Breast epithelium (tissue), 4 donors: Measurements from ENCODE around the gene CD47. TPM values are rescaled to one million over a fixed set of nuclear protein-coding genes. Genes with fewer than 3 reads are reported as not detected.

Experiments used
- DNase-seq, 2 donors: peaks; one replicate each; pipeline ENCODE4 v3.0.0-alpha.2; 2019; ENCODE audit warnings: low spot score in 2 of 2
- H3K27ac ChIP-seq, 2 donors: fragments of 200-600 bp; sonication (generic) in 1 of 2; one replicate each; pipeline ENCODE4 v1.5.1; 2016 to 2019; ENCODE audit warnings: mild to moderate bottlenecking in 1 of 2
- H3K27me3 ChIP-seq, 2 donors: fragments of 200-600 bp; sonication (generic) in 1 of 2; one replicate each; pipeline versions ENCODE4 v1.5.1 to v1.6.0; 2017 to 2019; ENCODE audit warnings: control low read depth in 1 of 2, mild to moderate bottlenecking in 1 of 2
- H3K36me3 ChIP-seq: fragments of 200-600 bp; one replicate; pipeline ENCODE4 v1.5.1; 2019
- H3K4me1 ChIP-seq, 2 donors: fragments of 200-600 bp; sonication (generic); one replicate each; pipeline ENCODE4 v1.5.1; 2016 to 2019; ENCODE audit warnings: control low read depth in 1 of 2
- H3K4me3 ChIP-seq, 3 donors: fragments of 200-600 bp; sonication (generic); 1 replicate in 2 of 3; 2 replicates in 1 of 3; pipeline ENCODE4 v1.5.1; 2016 to 2019; ENCODE audit warnings: mild to moderate bottlenecking in 3 of 3, moderate library complexity in 2 of 3
- H3K9me3 ChIP-seq, 2 donors: fragments of 200-600 bp; sonication (generic) in 1 of 2; one replicate each; pipeline ENCODE4 v1.5.1; 2016 to 2019; ENCODE audit warnings: control low read depth in 1 of 2
- POLR2A ChIP-seq: fragments of 450-650 bp; IDR thresholded peaks from one replicate; pipeline ENCODE4 v1.6.1; 2016; ENCODE audit warnings: antibody characterized with exemption, mild to moderate bottlenecking, moderate library complexity
- POLR2AphosphoS5 ChIP-seq, 3 donors: sonication (generic); formaldehyde crosslinking; IDR thresholded peaks; one replicate each; pipeline ENCODE4 v1.6.1; 2017; ENCODE audit warnings: antibody characterized with exemption in 3 of 3
- intact Hi-C: fragments of 100-400 bp; cut with DNase I; formaldehyde crosslinking; loops from one replicate; pipeline ENCODE4 v1.15.1; 2023; ENCODE audit warnings: low total_unique reads
- total RNA-seq, 3 donors: library from RNA; depleted of rRNA; stranded (reverse); fragments of >200 nt; gene quantifications; one replicate each; pipeline ENCODE4 v1.1.0, GENCODE V29; 2016
- TF ChIP-seq, protein P1 (sequence below), 3 donors: fragments of 450-650 bp; IDR thresholded peaks; one replicate each; pipeline ENCODE4 v1.5.1; 2016 to 2017; ENCODE audit warnings: antibody characterized with exemption in 3 of 3, mild to moderate bottlenecking in 3 of 3, moderate library complexity in 3 of 3

The CD47 gene
- total RNA-seq, 3 donors from 2014 or later, result 52.8 to 126 (median 85.5) TPM

DNA sequence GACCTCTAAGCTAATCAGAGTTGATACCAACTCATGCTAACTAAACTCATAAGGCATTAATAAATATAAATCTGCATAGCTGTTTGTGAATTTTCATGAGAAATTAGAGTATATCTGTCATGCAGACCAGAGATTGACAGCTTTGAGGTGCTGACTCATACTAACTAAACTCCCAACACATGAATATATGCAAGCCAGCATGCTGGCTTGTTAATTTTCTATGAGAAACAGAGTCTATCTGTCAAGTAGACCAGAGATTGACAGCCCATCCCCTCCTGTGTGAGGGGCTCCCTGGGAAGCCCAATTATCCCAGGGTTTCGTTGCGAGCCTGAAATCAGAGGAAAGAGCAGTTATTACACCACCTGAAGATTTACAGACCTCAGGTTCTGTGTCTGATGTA, 69.3 kb downstream of the CD47 start:
- H3K4me3 ChIP-seq, result no peak overlapping the region
- H3K27me3 ChIP-seq, result no peaks in the 10 kb centered on the region
- no peaks in the 10 kb centered on the region for H3K36me3 ChIP-seq
- TF ChIP-seq, protein P1, sequence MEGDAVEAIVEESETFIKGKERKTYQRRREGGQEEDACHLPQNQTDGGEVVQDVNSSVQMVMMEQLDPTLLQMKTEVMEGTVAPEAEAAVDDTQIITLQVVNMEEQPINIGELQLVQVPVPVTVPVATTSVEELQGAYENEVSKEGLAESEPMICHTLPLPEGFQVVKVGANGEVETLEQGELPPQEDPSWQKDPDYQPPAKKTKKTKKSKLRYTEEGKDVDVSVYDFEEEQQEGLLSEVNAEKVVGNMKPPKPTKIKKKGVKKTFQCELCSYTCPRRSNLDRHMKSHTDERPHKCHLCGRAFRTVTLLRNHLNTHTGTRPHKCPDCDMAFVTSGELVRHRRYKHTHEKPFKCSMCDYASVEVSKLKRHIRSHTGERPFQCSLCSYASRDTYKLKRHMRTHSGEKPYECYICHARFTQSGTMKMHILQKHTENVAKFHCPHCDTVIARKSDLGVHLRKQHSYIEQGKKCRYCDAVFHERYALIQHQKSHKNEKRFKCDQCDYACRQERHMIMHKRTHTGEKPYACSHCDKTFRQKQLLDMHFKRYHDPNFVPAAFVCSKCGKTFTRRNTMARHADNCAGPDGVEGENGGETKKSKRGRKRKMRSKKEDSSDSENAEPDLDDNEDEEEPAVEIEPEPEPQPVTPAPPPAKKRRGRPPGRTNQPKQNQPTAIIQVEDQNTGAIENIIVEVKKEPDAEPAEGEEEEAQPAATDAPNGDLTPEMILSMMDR (IDR thresholded peaks at IDR 0.05), result no peak
- TF ChIP-seq POLR2A, result no peak
- no peak for TF ChIP-seq POLR2AphosphoS5 (IDR thresholded peaks at IDR 0.05)
- DNase-seq, result no peak
- H3K4me1 ChIP-seq, result no peaks in the 10 kb centered on the region
- H3K27ac ChIP-seq, result no peak overlapping the region
- intact Hi-C loops, result no loop called here
- no peaks in the 10 kb centered on the region for H3K9me3 ChIP-seq

DNA sequence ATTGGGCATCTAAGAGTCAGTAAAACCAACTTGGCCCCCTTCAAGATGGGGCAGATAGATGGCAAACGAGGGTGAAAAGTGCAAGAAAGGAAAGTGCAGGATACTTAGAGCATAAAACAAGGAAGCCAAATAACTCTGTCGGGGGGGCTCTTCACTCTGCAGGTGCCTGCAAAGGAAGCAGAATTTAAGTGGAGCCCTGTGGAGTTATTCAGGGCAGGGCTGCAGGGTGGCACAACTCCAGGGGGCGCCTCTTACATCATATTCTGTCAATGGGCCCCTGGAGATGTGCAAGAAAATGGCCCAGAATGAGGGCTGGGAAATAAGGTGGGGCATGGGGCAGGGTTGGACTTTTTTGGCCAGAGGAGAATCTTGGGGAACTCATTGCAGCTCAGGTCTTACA, 69.7 kb downstream of the CD47 start:
- no peak for DNase-seq
- Histone ChIP-seq H3K27me3 (no peaks in the 10 kb centered on the region), H3K36me3 (no peaks in the 10 kb centered on the region), H3K9me3 (no peaks in the 10 kb centered on the region), H3K27ac (no peak overlapping the region), H3K4me1 (no peaks in the 10 kb centered on the region), H3K4me3 (no peak overlapping the region)
- intact Hi-C loops, result no loop called here
- TF ChIP-seq POLR2AphosphoS5 (IDR thresholded peaks at IDR 0.05) (no peak), POLR2A (no peak)
- TF ChIP-seq, protein P1 (IDR thresholded peaks at IDR 0.05), result no peak

DNA sequence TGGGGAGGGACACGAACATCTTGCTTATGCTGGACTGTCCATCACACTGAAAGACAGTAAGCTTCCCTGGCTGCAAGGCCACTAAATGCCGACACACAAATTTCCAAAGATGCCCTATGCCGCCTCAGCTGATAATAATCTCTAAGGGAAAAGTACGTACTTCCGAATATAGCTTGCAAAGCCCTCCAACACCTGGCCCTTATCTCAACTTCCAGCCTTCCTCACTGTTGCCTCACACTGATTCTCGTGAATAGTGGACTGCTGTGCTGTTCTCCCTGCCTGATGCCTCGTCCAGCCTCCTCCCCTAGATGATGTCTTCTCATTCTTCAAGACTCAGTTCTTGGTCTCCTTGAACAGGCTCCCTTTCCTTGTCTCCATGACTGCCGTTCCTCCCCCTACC, 72.3 kb downstream of the CD47 start:
- TF ChIP-seq POLR2AphosphoS5 (IDR thresholded peaks at IDR 0.05) (no peak), POLR2A (no peak)
- TF ChIP-seq, protein P1 (IDR thresholded peaks at IDR 0.05), result no peak
- intact Hi-C loops, result no loop called here
- no peak for DNase-seq

DNA sequence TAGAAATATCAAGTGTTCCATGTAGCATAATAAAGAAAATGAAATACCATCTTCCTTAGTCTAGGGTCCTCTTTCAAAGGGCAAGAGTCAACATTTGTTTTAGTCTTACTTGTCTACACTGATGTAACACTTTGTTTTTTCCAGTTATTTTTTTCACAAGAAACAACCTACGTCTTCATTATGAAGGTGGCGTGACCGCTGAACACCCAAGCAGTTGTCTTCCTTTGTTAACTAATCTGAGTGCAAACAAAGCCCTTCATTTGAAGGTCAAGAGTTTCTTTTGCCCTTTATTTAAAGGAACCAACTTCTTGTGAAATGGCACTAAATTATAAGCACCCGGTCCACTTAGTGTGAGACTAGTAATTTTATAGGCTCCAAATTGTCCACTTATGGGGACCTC, 73.2 kb downstream of the CD47 start:
- Histone ChIP-seq H3K36me3 (no peaks in the 10 kb centered on the region), H3K4me3 (no peak overlapping the region), H3K9me3 (no peaks in the 10 kb centered on the region), H3K4me1 (no peaks in the 10 kb centered on the region), H3K27me3 (no peaks in the 10 kb centered on the region), H3K27ac (no peak overlapping the region)
- intact Hi-C loops, result no loop called here
- TF ChIP-seq, protein P1 (IDR thresholded peaks at IDR 0.05), result no peak
- no peak for TF ChIP-seq POLR2AphosphoS5 (IDR thresholded peaks at IDR 0.05)
- TF ChIP-seq POLR2A, result no peak
- DNase-seq, result no peak

More for the DNA sequence above, 72.3 kb downstream of the CD47 start:
- Histone ChIP-seq H3K27ac (no peak overlapping the region), H3K36me3 (no peaks in the 10 kb centered on the region), H3K4me3 (no peak overlapping the region), H3K27me3 (no peaks in the 10 kb centered on the region), H3K4me1 (no peaks in the 10 kb centered on the region), H3K9me3 (no peaks in the 10 kb centered on the region)

DNA sequence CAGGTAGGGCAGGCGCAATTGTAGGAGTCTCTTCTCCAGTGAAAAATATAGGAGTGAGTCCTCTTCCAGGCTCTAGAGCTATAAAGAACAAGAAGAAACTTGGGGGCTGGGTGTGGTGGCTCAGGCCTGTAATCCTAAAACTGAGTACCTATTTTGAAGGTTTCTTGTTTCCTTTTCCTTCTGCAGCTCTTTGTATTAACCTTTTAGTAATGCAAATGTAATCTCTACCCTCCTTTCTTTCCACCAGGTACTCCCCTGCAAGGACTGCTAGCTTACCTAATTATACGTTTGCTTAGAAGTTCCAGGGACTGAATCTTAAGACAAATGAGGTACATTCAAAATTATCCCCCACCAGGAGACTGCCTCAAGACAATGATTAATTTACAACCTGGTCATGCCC, 75.9 kb downstream of the CD47 start:
- no peaks in the 10 kb centered on the region for H3K36me3 ChIP-seq
- no peaks in the 10 kb centered on the region for H3K27me3 ChIP-seq
- no peaks in the 10 kb centered on the region for H3K9me3 ChIP-seq
- no peak overlapping the region for H3K27ac ChIP-seq
- no peak for DNase-seq
- TF ChIP-seq POLR2A, result no peak
- TF ChIP-seq, protein P1 (IDR thresholded peaks at IDR 0.05), result no peak
- TF ChIP-seq POLR2AphosphoS5 (IDR thresholded peaks at IDR 0.05), result no peak
- intact Hi-C loops, result no loop called here
- no peaks in the 10 kb centered on the region for H3K4me1 ChIP-seq
- no peak overlapping the region for H3K4me3 ChIP-seq
